ENCODE results near the gene ARHGAP45.

Gene ARHGAP45

DNA sequence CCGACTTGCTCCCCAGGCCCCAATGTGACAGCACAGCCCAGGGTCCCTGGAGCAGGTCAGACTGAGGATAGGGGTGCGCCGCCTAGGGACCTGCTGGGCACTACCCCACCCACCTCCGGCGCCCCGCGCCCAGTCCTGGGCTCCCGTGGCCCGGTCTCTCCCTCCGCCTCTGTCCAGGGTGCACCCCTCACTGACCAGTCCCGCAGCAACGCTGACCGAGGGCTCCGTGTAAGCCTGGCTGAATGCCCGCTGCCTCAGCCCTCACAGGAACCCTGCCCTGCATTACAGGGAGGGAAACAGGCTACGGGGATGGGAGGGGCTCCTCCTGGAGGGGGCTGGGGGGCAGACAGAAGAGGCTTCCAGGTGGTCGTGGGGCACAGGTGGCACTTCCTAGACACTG is 68.5 kb downstream of the ARHGAP45 start:
- Histone ChIP-seq H3K27me3 (ENCODE audit: control insufficient read depth, low read length) (peaks cover 10% of the 10 kb centered on the region), H3K9me3 (ENCODE audit: control insufficient read depth, insufficient read depth, low read length) (no peaks in the 10 kb centered on the region), H3K4me2 (ENCODE audit: low read length) (no peak overlapping the region), H3K79me2 (ENCODE audit: control insufficient read depth, low read length) (peaks cover 8% of the 10 kb centered on the region; the same call in 1 of the 2 replicates), H3K9me2 (replicated peaks; ENCODE audit: control insufficient read depth, low read length) (no peaks in the 10 kb centered on the region), H3K4me1 (ENCODE audit: control insufficient read depth, low read length) (peaks cover 35% of the 10 kb centered on the region), H3K4me3 (ENCODE audit: low read length) (no peak overlapping the region), H3K36me3 (ENCODE audit: control insufficient read depth, low read length) (no peaks in the 10 kb centered on the region), H3K27ac (ENCODE audit: low read depth, low read length) (no peak overlapping the region), H4K20me1 (ENCODE audit: control insufficient read depth, insufficient read depth, low read depth, low read length) (peaks cover 17% of the 10 kb centered on the region), H3F3A (ENCODE audit: control insufficient read depth, insufficient read depth) (no peaks in the 10 kb centered on the region)
- TF ChIP-seq EZH2phosphoT487 (IDR thresholded peaks at IDR 0.05; ENCODE audit: borderline replicate concordance, low read length): no peak
- TF ChIP-seq, protein P1, sequence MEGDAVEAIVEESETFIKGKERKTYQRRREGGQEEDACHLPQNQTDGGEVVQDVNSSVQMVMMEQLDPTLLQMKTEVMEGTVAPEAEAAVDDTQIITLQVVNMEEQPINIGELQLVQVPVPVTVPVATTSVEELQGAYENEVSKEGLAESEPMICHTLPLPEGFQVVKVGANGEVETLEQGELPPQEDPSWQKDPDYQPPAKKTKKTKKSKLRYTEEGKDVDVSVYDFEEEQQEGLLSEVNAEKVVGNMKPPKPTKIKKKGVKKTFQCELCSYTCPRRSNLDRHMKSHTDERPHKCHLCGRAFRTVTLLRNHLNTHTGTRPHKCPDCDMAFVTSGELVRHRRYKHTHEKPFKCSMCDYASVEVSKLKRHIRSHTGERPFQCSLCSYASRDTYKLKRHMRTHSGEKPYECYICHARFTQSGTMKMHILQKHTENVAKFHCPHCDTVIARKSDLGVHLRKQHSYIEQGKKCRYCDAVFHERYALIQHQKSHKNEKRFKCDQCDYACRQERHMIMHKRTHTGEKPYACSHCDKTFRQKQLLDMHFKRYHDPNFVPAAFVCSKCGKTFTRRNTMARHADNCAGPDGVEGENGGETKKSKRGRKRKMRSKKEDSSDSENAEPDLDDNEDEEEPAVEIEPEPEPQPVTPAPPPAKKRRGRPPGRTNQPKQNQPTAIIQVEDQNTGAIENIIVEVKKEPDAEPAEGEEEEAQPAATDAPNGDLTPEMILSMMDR (IDR thresholded peaks at IDR 0.05; ENCODE audit: low read depth, low read length, poor library complexity, severe bottlenecking): no peak

DNA sequence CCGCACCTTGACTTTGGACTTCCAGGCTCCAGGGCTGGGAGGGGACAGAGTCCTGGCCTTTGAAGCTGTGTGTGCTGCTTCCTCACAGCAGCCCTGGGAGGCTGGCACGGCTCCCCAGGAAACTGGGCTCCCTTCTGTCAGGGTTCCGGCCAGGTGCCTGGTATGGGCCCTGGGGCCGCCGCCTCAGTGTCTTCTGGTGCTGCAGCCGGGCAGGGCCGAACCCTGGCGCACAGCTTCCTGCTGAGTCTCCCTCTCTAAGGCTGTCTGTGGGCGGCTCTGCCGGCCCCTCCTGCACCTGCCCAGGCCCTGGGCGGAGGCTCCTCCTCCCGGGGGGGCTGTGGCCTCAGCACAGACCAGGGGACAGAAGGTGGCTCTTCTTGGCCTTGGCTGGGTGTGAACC is 69.2 kb downstream of the ARHGAP45 start:
- TF ChIP-seq, protein P1 (IDR thresholded peaks at IDR 0.05; ENCODE audit: low read depth, low read length, poor library complexity, severe bottlenecking): no peak
- no peak for TF ChIP-seq EZH2phosphoT487 (IDR thresholded peaks at IDR 0.05; ENCODE audit: borderline replicate concordance, low read length)
- no peak overlapping the region for H3K4me2 ChIP-seq (ENCODE audit: low read length)
- peaks cover 7% of the 10 kb centered on the region; the same call in 1 of the 2 replicates for H3K79me2 ChIP-seq (ENCODE audit: control insufficient read depth, low read length)
- no peak overlapping the region for H3K27ac ChIP-seq (ENCODE audit: low read depth, low read length)
- peaks cover 6% of the 10 kb centered on the region for H3K27me3 ChIP-seq (ENCODE audit: control insufficient read depth, low read length)
- H3K4me1 ChIP-seq (ENCODE audit: control insufficient read depth, low read length): peaks cover 28% of the 10 kb centered on the region
- H3K9me2 ChIP-seq (replicated peaks; ENCODE audit: control insufficient read depth, low read length): no peaks in the 10 kb centered on the region
- H3K36me3 ChIP-seq (ENCODE audit: control insufficient read depth, low read length): no peaks in the 10 kb centered on the region
- H3K9me3 ChIP-seq (ENCODE audit: control insufficient read depth, insufficient read depth, low read length): no peaks in the 10 kb centered on the region
- peaks cover 17% of the 10 kb centered on the region for H4K20me1 ChIP-seq (ENCODE audit: control insufficient read depth, insufficient read depth, low read depth, low read length)
- H3K4me3 ChIP-seq (ENCODE audit: low read length): no peak overlapping the region
- no peaks in the 10 kb centered on the region for H3F3A ChIP-seq (ENCODE audit: control insufficient read depth, insufficient read depth)

Data from DOHH2 (cell line).